Peyer's patch (tissue), 4 donors: ENCODE measurements around the gene ELOVL1.

Experiments
- POLR2A ChIP-seq, 2 donors: fragments of 450-650 bp; IDR thresholded peaks; one replicate each; pipeline ENCODE4 v1.5.1; 2017; ENCODE audit warnings: antibody characterized with exemption in 2 of 2, mild to moderate bottlenecking in 2 of 2, moderate library complexity in 2 of 2
- TF ChIP-seq, protein P1 (sequence below), 6 experiments: fragments of 450-650 bp in 4 of 6; fragments of 200-600 bp in 2 of 6; sonication (generic) in 1 of 6; IDR thresholded peaks; one replicate each; pipeline ENCODE4 v1.5.1; 2017 to 2019; ENCODE audit warnings: antibody characterized with exemption in 6 of 6, mild to moderate bottlenecking in 3 of 6, moderate library complexity in 1 of 6

GRCh38 chr1:43398227-43398626 is 30.4 kb upstream of the ELOVL1 start:
- no peak for TF ChIP-seq POLR2A (IDR thresholded peaks at IDR 0.05)
- TF ChIP-seq, protein P1, sequence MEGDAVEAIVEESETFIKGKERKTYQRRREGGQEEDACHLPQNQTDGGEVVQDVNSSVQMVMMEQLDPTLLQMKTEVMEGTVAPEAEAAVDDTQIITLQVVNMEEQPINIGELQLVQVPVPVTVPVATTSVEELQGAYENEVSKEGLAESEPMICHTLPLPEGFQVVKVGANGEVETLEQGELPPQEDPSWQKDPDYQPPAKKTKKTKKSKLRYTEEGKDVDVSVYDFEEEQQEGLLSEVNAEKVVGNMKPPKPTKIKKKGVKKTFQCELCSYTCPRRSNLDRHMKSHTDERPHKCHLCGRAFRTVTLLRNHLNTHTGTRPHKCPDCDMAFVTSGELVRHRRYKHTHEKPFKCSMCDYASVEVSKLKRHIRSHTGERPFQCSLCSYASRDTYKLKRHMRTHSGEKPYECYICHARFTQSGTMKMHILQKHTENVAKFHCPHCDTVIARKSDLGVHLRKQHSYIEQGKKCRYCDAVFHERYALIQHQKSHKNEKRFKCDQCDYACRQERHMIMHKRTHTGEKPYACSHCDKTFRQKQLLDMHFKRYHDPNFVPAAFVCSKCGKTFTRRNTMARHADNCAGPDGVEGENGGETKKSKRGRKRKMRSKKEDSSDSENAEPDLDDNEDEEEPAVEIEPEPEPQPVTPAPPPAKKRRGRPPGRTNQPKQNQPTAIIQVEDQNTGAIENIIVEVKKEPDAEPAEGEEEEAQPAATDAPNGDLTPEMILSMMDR (IDR thresholded peaks at IDR 0.05) = no peak
